ENCODE data around the gene LCN6.
"Not testable (repeated sequence)": the region's sequence is repeated elsewhere in the genome, so short reads cannot be mapped to it uniquely, and the experiment has no call there.

LCN6 gene

GRCh38 chr9:136748201-136748600, at the start of gene LCN6:
Gene LCN6, minus strand, starts transcription at chr9:136748525. Its CDS starts 42 bp downstream, at chr9:136748483.
- DNase-seq: no peak

GRCh38 chr9:136796775-136797347, 48.5 kb upstream of the LCN6 start:
- DNase-seq: not testable (repeated sequence)

- DNase-seq: no peak
Measured at GRCh38 chr9:136796238-136796774, 48.0 kb upstream of the LCN6 start, which contains the start of gene CCDC183. Gene CCDC183, plus strand, starts transcription at chr9:136796338. Its CDS starts 60 bp downstream, at chr9:136796398.

GRCh38 chr9:136795000-136795348, 46.6 kb upstream of the LCN6 start:
- DNase-seq: no peak

DNA sequence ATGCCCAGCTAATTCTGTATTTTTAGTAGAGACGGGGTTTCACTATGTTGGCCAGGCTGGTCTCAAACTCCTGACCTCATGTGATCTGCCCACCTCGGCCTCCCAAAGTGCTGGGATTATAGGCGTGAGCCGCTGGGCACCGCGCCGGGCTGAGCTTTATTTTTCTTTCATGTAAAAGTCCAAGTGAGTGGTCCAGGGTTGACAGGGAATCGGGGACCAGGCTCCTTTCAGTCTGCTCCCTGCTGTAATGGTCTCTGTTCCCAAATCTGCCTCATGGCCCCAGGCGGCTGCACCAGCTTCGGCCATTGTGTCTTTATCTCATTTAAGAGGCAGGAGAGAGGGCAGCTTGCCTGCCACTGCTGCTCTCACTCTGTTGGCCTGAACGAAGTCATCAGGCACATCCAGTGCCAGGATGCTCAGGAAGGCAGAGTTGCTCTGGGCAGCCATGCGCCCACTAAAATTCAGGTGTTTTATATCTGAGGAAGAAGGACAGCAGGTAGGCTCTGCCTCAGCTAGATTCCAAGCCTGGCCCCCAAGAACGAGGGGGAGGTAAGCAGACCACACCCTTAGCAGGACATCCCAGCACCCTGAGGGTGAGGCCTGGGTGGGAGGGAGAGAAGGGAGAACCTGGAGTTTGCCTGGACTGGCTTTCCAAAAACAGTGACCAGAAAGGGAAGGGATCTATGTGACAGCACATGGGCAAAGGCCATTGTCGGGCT, 46.1 kb upstream of the LCN6 start:
- no peak for DNase-seq

DNA sequence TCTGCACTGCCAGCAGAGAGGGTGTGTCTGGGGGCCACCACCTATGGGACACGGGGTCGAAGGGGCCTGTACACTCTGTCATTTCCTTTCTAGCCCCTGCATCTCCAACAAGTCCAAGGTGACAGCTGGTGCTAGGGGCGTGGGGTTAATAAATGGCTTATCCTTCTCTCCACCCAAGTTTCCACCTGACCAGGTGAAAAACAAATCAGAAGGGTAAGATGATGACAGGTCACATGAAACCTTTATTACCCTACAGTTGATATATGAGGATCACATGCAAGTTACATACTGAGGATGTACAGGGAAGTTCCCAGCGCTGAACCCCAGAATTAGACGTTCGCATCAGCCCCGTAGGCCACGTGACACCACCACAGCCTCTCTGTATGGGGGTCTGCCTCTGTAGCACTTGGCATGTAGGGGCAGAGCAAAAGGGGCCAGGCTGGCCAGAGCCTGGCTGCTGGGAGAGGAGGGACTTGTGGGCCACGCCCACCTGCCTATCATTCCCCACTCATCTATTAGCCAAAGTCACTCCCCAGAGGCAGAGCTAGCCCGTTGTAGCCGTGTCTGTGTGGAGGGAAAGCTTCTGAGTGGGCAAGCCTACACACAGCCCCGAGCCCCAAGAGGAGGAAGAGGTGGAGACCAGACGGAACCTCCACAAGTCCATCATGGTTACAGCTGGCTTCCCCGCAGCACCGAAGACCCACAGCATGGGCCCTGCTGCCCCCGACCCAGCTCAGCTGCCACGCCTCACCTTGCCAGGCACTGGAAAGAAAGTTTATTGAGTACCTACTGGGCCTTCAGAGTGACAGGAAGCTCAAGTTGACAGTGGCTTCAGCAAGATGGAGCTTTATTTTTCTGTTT, 45.0 kb upstream of the LCN6 start:
- DNase-seq: no peak

- DNase-seq: no peak
Measured at GRCh38 chr9:136792321-136793085, 44.2 kb upstream of the LCN6 start.

DNA sequence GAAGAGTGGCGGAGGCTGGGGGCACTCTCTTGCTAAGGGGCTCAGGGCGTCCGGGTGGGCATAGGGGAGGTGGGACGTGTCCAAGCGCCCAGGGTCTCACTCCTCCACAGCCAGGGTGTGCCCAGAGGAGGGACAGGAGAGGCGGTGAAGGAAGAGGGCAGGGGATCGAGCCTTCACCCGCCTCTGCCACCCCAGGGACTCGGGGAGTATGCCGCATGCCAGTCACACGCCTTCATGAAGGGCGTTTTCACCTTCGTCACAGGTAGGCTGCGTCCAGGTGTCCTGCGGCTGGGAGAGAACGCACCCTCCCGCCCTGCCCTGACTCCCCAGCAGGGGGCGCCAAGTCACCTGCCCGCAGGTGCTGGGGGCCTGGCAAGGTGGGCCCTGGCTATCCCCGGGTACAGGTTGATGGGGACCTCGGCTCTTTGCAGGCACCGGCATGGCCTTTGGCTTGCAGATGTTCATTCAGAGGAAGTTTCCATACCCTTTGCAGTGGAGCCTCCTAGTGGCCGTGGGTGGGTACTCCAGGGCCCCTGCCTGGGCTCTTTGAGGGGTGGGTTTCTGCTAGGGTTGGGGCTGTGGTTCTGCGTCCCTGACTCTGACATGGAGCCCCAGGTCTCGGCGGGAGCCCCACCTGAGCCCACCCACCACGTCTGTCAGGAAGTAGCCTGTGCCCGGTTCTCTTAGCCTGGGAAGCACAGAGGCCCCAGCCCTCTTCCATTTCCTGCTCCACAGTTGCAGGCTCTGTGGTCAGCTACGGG, 43.4 kb upstream of the LCN6 start:
- DNase-seq: no peak

GRCh38 chr9:136790640-136791515, 42.6 kb upstream of the LCN6 start, which contains the start of gene TMEM141:
Gene TMEM141, plus strand, starts transcription at chr9:136791344. Its CDS starts 27 bp downstream, at chr9:136791371.
- peak; percentile 97 for DNase-seq

- DNase-seq: no peak
Measured at GRCh38 chr9:136789523-136789937, 41.2 kb upstream of the LCN6 start.

GRCh38 chr9:136788644-136789522, 40.6 kb upstream of the LCN6 start:
- not testable (repeated sequence) for DNase-seq

- DNase-seq: no peak
Measured at GRCh38 chr9:136787690-136788400, 39.5 kb upstream of the LCN6 start.

GRCh38 chr9:136786983-136787382, 38.7 kb upstream of the LCN6 start:
- not testable (repeated sequence) for DNase-seq

DNA sequence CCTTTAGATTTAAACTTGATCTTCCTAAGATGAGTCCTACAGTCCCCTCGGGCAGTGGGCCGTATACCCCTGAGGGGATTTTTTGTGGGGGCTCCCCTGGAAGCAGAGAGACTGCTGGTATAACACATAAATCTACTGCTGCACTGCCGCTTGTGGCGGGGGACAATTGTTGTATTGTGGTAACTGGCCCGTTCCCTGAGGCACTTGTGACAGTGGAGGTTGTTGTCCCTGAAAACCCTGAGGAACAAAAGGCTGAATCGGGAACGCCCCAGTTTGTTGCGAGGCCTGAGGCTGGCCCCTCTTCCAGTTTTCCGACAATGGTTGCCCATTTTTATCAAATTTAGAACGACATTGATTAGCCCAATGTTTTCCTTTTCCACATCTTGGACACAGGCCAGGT, 38.1 kb upstream of the LCN6 start:
- DNase-seq: no peak

- DNase-seq: not testable (repeated sequence)
Measured at GRCh38 chr9:136785565-136786355, 37.4 kb upstream of the LCN6 start.

DNA sequence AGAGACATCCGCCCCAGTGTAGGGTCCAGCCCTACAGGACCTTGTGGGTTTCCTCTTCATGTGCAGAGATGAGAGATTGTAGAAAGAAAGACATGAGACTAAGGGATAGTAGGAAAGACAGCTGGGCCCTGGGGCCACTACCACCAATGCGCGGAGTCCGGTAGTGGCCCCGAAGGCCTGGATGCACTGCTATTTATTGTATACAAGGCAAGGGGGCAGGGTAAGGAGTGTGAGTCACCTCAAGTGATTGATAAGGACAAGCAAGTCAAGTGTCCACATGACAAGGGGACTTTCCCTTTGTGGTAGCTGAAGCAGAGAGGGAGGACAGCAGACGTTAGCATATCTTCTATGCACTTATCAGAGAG, 36.7 kb upstream of the LCN6 start:
- DNase-seq: no peak

- no peak for DNase-seq
Measured at GRCh38 chr9:136784249-136784996, 36.1 kb upstream of the LCN6 start.
